ENCODE data around the gene IQGAP1. TPM values are rescaled to one million over a fixed set of nuclear protein-coding genes. Genes with fewer than 3 reads are reported as not detected.
A peak's percentile ranks its signal among the peaks of the same experiment; 100 is the strongest.

IQGAP1 gene
- total RNA-seq, 2 experiments from 2014 or later: 229 to 240 TPM

- POLR2A ChIA-PET: interaction anchor here (0.6 to 1.6 kb wide), 7 partner anchors 9 to 358 kb away, joined by 3 to 5 read pairs (median 4); partner anchors contain the start of gene IQGAP1
- peak; percentile 92 for DNase-seq
- CTCF ChIA-PET: interaction anchor here (0.8 to 1.8 kb wide), 7 partner anchors 8 to 59 kb away, joined by 3 to 8 read pairs (median 3); no protein-coding TSS in a partner anchor
- H3K27me3 Mint-ChIP-seq: peaks cover 15% of the 10 kb centered on the region
- H3K4me1 Mint-ChIP-seq: peaks cover 20% of the 10 kb centered on the region
- H3K9me3 Mint-ChIP-seq: no peaks in the 10 kb centered on the region
- no peak within 1 kb of the TSS for H3K27ac Mint-ChIP-seq
- H3K4me3 Mint-ChIP-seq: peak within 1 kb of the TSS; percentile 81
- H3K36me3 Mint-ChIP-seq (ENCODE audit: low read depth): no peaks in the 10 kb centered on the region
These were observed 35.7 kb upstream of the IQGAP1 start, which contains the start of gene ZNF774 for GRCh38 chr15:90352107-90352893. TSS of gene ZNF774 (plus strand) at chr15:90352284. CDS start at chr15:90354661, 2,377 bp downstream.

GRCh38 chr15:90354986-90355385, 33.1 kb upstream of the IQGAP1 start:
- Mint-ChIP-seq H3K9me3 (no peaks in the 10 kb centered on the region), H3K36me3 (ENCODE audit: low read depth) (no peaks in the 10 kb centered on the region), H3K4me3 (no peak overlapping the region), H3K27me3 (peaks cover 3% of the 10 kb centered on the region), H3K4me1 (peaks cover 25% of the 10 kb centered on the region), H3K27ac (no peak overlapping the region)
- POLR2A ChIA-PET: no interaction called here
- DNase-seq: no peak
- CTCF ChIA-PET: interaction anchor here (0.7 kb wide), 2 partner anchors 18 to 1283 kb away, joined by 4 to 6 read pairs; no protein-coding TSS in a partner anchor

- H3K4me1 Mint-ChIP-seq: peaks cover 30% of the 10 kb centered on the region
- POLR2A ChIA-PET: interaction anchor here (1.4 kb wide), 2 partner anchors 19 to 27 kb away, joined by 3 to 7 read pairs; no protein-coding TSS in a partner anchor
- DNase-seq: no peak
- H3K27me3 Mint-ChIP-seq: no peaks in the 10 kb centered on the region
- no peak overlapping the region for H3K4me3 Mint-ChIP-seq
- H3K9me3 Mint-ChIP-seq: no peaks in the 10 kb centered on the region
- no peak overlapping the region for H3K27ac Mint-ChIP-seq
- CTCF ChIA-PET: interaction anchor here (0.6 to 7.4 kb wide), 3 partner anchors 39 to 390 kb away, joined by 3 to 58 read pairs (median 3); no protein-coding TSS in a partner anchor
- H3K36me3 Mint-ChIP-seq (ENCODE audit: low read depth): no peaks in the 10 kb centered on the region
These were observed 29.7 kb upstream of the IQGAP1 start for GRCh38 chr15:90358124-90359033.

GRCh38 chr15:90360746-90361145, 27.3 kb upstream of the IQGAP1 start:
- Mint-ChIP-seq H3K27me3 (no peaks in the 10 kb centered on the region), H3K27ac (no peak overlapping the region), H3K4me3 (no peak overlapping the region), H3K36me3 (ENCODE audit: low read depth) (no peaks in the 10 kb centered on the region), H3K4me1 (peaks cover 37% of the 10 kb centered on the region), H3K9me3 (no peaks in the 10 kb centered on the region)
- no peak for DNase-seq
- POLR2A ChIA-PET: interaction anchor here (1.4 to 5.4 kb wide), 5 partner anchors 8 to 118 kb away, joined by 3 to 81 read pairs (median 4); partner anchors contain the start of genes IQGAP1 and ZNF774
- CTCF ChIA-PET: interaction anchor here (0.6 to 7.4 kb wide), 13 partner anchors 8 to 572 kb away, joined by 3 to 58 read pairs (median 7); partner anchors contain the start of genes HDDC3, IQGAP1 and ZNF774

GRCh38 chr15:90362936-90363212, 25.2 kb upstream of the IQGAP1 start:
- no peak for DNase-seq
- ChIA-PET CTCF (interaction anchor here (0.8 to 7.4 kb wide), 21 partner anchors 11 to 570 kb away, joined by 3 to 58 read pairs (median 4); partner anchors contain the start of genes HDDC3, IQGAP1 and ZNF774), POLR2A (interaction anchor here (0.8 to 5.4 kb wide), 6 partner anchors 7 to 202 kb away, joined by 3 to 81 read pairs (median 6); partner anchors contain the start of gene IQGAP1)
- no peaks in the 10 kb centered on the region for H3K27me3 Mint-ChIP-seq
- H3K36me3 Mint-ChIP-seq (ENCODE audit: low read depth): no peaks in the 10 kb centered on the region
- no peaks in the 10 kb centered on the region for H3K9me3 Mint-ChIP-seq
- no peak overlapping the region for H3K4me3 Mint-ChIP-seq
- peak overlapping the region; percentile 58 for H3K27ac Mint-ChIP-seq
- H3K4me1 Mint-ChIP-seq: peaks cover 37% of the 10 kb centered on the region

- no peak overlapping the region for H3K4me3 Mint-ChIP-seq
- H3K27me3 Mint-ChIP-seq: no peaks in the 10 kb centered on the region
- ChIA-PET CTCF (interaction anchor here (1.1 to 7.4 kb wide), 2 partner anchors 14 to 118 kb away, joined by 3 to 58 read pairs; no protein-coding TSS in a partner anchor), POLR2A (interaction anchor here (1.9 to 5.4 kb wide), 3 partner anchors 10 to 26 kb away, joined by 9 to 81 read pairs (median 27); partner anchors contain the start of gene IQGAP1)
- peaks cover 28% of the 10 kb centered on the region for H3K4me1 Mint-ChIP-seq
- H3K27ac Mint-ChIP-seq: no peak overlapping the region
- H3K36me3 Mint-ChIP-seq (ENCODE audit: low read depth): no peaks in the 10 kb centered on the region
- H3K9me3 Mint-ChIP-seq: no peaks in the 10 kb centered on the region
- no peak for DNase-seq
These were observed 23.8 kb upstream of the IQGAP1 start for GRCh38 chr15:90364251-90364650.

- H3K27ac Mint-ChIP-seq: no peak overlapping the region
- H3K36me3 Mint-ChIP-seq (ENCODE audit: low read depth): no peaks in the 10 kb centered on the region
- no peaks in the 10 kb centered on the region for H3K27me3 Mint-ChIP-seq
- CTCF ChIA-PET: no interaction called here
- H3K4me3 Mint-ChIP-seq: no peak overlapping the region
- H3K4me1 Mint-ChIP-seq: peaks cover 28% of the 10 kb centered on the region
- POLR2A ChIA-PET: interaction anchor here (0.6 kb wide), 1 partner anchor 22 kb away, joined by 3 read pairs; the partner anchor contains the start of gene IQGAP1
- no peaks in the 10 kb centered on the region for H3K9me3 Mint-ChIP-seq
- no peak for DNase-seq
These were observed 22.5 kb upstream of the IQGAP1 start for GRCh38 chr15:90365414-90366055.

- Mint-ChIP-seq H3K27ac (no peak overlapping the region), H3K27me3 (no peaks in the 10 kb centered on the region), H3K4me3 (no peak overlapping the region), H3K4me1 (peaks cover 15% of the 10 kb centered on the region), H3K36me3 (ENCODE audit: low read depth) (no peaks in the 10 kb centered on the region), H3K9me3 (no peaks in the 10 kb centered on the region)
- CTCF ChIA-PET: interaction anchor here (1.4 kb wide), 1 partner anchor 9 kb away, joined by 8 read pairs; no protein-coding TSS in a partner anchor
- no peak for DNase-seq
- POLR2A ChIA-PET: interaction anchor here (1.1 to 2.7 kb wide), 4 partner anchors 10 to 81 kb away, joined by 3 to 13 read pairs (median 3); partner anchors contain the start of gene IQGAP1
These were observed 20.5 kb upstream of the IQGAP1 start for GRCh38 chr15:90367576-90367975.

- Mint-ChIP-seq H3K9me3 (peaks cover 20% of the 10 kb centered on the region), H3K4me3 (no peak overlapping the region), H3K4me1 (peaks cover 46% of the 10 kb centered on the region), H3K36me3 (ENCODE audit: low read depth) (peaks cover 31% of the 10 kb centered on the region), H3K27ac (no peak overlapping the region), H3K27me3 (no peaks in the 10 kb centered on the region)
- DNase-seq: no peak
- POLR2A ChIA-PET: interaction anchor here (0.8 to 6.5 kb wide), 5 partner anchors 11 to 528 kb away, joined by 3 to 94 read pairs (median 3); partner anchors contain the start of genes IQGAP1 and MAN2A2
- CTCF ChIA-PET: interaction anchor here (1.1 to 5.6 kb wide), 2 partner anchors 14 to 107 kb away, joined by 4 to 46 read pairs; no protein-coding TSS in a partner anchor
These were observed 13.0 kb upstream of the IQGAP1 start for GRCh38 chr15:90375071-90375470.

- H3K4me1 Mint-ChIP-seq: peaks cover 46% of the 10 kb centered on the region
- H3K36me3 Mint-ChIP-seq (ENCODE audit: low read depth): peaks cover 35% of the 10 kb centered on the region
- no peaks in the 10 kb centered on the region for H3K27me3 Mint-ChIP-seq
- CTCF ChIA-PET: interaction anchor here (0.5 to 5.6 kb wide), 9 partner anchors 9 to 105 kb away, joined by 3 to 46 read pairs (median 8); partner anchors contain the start of gene IQGAP1
- H3K9me3 Mint-ChIP-seq: peaks cover 28% of the 10 kb centered on the region
- peak overlapping the region; percentile 23 for H3K4me3 Mint-ChIP-seq
- peak; percentile 85 for DNase-seq
- POLR2A ChIA-PET: interaction anchor here (0.6 to 6.5 kb wide), 14 partner anchors 11 to 143 kb away, joined by 3 to 94 read pairs (median 4); partner anchors contain the start of genes GDPGP1 and IQGAP1
- H3K27ac Mint-ChIP-seq: peak overlapping the region; percentile 86
These were observed 11.3 kb upstream of the IQGAP1 start for GRCh38 chr15:90376789-90377188.

GRCh38 chr15:90379263-90379662, 8.8 kb upstream of the IQGAP1 start:
- H3K9me3 Mint-ChIP-seq: peaks cover 28% of the 10 kb centered on the region
- peaks cover 35% of the 10 kb centered on the region for H3K36me3 Mint-ChIP-seq (ENCODE audit: low read depth)
- POLR2A ChIA-PET: interaction anchor here (3.2 to 6.5 kb wide), 2 partner anchors 9 to 17 kb away, joined by 27 to 94 read pairs; partner anchors contain the start of gene IQGAP1
- H3K27me3 Mint-ChIP-seq: no peaks in the 10 kb centered on the region
- H3K4me3 Mint-ChIP-seq: no peak overlapping the region
- H3K4me1 Mint-ChIP-seq: peaks cover 48% of the 10 kb centered on the region
- CTCF ChIA-PET: no interaction called here
- no peak overlapping the region for H3K27ac Mint-ChIP-seq
- no peak for DNase-seq
